Coronary artery (tissue), 2 donors: Measurements from ENCODE around the gene GUCA2A.
A peak's percentile ranks its signal among the peaks of the same experiment; 100 is the strongest.

ENCODE experiments used
- DNase-seq: peaks from one replicate; pipeline ENCODE4 v3.0.0-alpha.2; 2017; ENCODE audit warnings: low spot score
- H3K27ac ChIP-seq, 2 donors: fragments of 200-600 bp; sonication (generic); one replicate each; pipeline ENCODE4 v1.5.1; 2016 to 2019
- H3K4me3 ChIP-seq: fragments of 200-600 bp; sonication (generic); 2 replicates; pipeline ENCODE4 v1.5.1; 2016; ENCODE audit warnings: mild to moderate bottlenecking, moderate library complexity
- TF ChIP-seq, protein P1 (sequence below): fragments of 200-600 bp; sonication (generic); IDR thresholded peaks from one replicate; pipeline ENCODE4 v1.5.1; 2019; ENCODE audit warnings: antibody characterized with exemption

The GUCA2A gene

DNA sequence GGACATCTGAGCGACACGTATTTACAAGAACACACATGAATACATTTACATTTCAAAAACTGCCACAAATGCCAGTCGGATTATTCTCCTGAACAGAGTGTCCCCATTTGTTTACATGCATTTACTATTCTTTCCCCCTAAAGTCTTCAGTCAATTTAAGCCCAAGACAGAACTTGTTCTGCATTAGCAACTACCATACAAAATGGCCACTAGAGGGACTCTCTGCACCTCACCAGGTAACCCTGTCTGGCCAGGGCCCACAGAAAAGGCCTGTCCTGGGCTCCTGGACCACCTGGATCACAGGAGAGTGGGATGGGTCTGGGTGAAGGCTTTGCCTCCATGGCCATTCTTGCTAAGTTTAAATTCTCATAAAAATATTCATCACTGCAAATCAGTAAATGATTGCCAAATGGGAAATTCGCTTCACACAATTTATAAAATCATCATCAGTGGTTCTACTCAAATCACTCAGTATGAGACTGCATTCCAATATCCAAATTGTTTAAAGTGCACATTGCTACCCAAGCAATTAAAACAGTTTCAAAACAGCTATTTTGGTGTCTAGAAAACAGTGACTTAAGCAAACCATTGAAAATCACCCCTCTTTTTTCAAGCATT lies 12.5 kb upstream of the GUCA2A start:
- Histone ChIP-seq H3K27ac (no peak overlapping the region), H3K4me3 (no peak overlapping the region)
- DNase-seq: no peak
- TF ChIP-seq, protein P1, sequence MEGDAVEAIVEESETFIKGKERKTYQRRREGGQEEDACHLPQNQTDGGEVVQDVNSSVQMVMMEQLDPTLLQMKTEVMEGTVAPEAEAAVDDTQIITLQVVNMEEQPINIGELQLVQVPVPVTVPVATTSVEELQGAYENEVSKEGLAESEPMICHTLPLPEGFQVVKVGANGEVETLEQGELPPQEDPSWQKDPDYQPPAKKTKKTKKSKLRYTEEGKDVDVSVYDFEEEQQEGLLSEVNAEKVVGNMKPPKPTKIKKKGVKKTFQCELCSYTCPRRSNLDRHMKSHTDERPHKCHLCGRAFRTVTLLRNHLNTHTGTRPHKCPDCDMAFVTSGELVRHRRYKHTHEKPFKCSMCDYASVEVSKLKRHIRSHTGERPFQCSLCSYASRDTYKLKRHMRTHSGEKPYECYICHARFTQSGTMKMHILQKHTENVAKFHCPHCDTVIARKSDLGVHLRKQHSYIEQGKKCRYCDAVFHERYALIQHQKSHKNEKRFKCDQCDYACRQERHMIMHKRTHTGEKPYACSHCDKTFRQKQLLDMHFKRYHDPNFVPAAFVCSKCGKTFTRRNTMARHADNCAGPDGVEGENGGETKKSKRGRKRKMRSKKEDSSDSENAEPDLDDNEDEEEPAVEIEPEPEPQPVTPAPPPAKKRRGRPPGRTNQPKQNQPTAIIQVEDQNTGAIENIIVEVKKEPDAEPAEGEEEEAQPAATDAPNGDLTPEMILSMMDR: peak; percentile 30

- TF ChIP-seq, protein P1: no peak
- no peak for DNase-seq
- Histone ChIP-seq H3K4me3 (no peak overlapping the region), H3K27ac (no peak overlapping the region)
Measured at GRCh38 chr1:42175314-42176054, 10.9 kb upstream of the GUCA2A start.

DNA sequence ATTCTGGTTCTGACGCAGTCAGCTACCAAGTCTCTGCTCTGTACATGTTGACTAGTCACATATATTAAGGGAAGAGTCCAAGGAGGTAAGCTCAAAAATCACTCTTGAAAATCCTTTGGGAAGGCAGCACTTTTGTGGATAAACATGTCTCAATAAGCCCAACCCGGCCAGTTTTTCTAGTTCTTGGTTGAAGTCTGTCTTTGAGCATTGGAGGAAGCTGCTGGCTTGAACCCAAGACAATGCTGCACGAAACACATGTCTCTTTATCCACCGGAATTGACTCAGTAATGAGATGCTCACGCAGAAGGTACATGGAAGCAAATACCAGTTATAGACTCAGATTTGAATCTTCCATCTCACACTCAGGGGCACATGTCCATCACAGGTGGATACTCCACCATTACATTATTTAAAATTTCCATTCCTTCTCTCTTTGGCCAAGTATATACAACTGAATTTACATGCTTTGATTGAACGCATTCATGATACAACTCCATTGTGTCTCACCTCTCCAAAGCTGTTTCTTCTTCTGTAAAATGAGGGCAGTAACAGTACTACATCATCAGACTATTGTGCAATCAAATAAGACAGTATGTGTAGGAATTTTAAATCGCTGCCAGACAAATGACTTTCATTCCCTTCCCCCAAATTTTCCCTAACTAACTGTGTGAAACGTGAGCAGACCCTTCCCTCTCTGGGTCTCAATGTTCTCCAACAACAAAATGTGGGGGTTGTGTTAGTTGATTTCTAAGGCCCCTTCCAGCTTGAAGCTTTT lies 9.6 kb upstream of the GUCA2A start:
- no peak for DNase-seq
- no peak overlapping the region for H3K27ac ChIP-seq
- no peak overlapping the region for H3K4me3 ChIP-seq
- TF ChIP-seq, protein P1: no peak

DNA sequence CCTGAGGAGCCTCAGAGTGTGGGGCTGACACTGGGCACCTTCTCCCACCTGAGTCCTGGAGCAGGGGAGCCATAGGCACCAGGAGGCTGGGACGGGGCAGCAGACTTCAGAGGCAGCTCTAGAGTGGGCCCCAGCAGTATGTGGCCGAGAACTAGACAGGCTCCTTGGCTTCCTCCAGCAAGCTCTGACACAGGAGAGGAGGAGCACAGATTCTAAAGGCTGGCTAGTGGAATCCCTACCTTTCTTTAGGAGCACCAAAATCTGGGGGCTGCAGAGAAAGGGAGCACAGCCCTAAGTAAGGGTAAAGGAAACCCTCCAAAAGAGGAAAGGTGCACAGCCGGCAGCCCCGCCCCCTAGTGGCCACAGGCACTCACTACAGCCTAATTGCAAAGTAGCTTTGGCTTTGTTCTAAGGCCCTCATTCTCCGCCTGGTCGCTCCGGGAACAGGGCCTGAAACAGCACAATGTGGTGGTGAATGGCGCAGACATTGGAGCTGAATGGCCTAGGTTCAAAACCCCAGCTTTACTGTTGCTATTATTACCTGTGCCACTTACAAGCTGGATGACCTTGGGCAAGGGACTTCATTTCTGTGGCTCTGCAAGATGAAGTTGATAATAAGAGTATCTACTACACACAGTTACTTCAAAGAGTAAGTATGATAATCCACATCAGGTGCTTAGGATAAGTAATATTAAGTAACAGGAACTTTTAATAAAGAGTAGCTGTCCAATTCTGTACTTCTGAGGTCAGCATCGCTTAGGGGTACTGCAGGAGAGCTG lies 8.8 kb upstream of the GUCA2A start:
- TF ChIP-seq, protein P1: peak; percentile 97
- no peak overlapping the region for H3K27ac ChIP-seq
- DNase-seq: peak; percentile 73
- H3K4me3 ChIP-seq: no peak overlapping the region

DNA sequence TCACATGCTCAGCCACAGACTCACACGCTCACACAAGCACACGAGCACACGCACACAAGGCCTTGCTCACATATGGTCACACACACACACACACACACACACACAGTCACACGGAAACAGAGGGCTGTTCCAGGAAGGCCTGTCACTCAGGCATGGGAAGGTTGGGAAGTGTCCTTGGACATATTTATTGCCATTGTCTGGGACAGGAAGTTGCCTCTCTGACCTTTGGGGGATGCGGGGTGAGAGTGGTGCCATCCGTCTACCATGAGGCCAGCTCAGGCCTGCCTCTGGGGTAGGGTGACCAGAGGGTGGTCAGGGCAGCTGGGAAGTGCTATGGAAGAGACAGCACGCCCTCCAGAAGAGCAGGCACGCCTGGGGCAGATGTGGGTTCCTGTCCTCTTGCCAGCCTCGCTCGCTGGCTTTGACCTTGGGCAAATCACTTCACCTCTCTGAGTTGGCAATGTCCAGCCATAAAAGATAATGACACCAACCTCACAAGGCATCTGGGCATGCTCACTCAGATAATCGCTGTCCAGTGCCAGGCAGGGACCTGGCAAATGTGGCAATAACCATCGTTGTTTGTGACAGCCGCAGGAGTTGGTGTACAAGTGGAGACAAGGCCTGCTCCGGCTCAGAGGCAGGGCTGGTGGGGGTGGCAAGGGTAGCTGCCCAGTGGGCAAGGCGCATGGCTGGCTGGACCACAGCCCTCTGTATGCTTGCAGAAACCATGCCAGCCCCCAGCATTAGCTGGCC lies 8.0 kb upstream of the GUCA2A start:
- Histone ChIP-seq H3K27ac (peak overlapping the region in 1 of 2 donors; percentile 1), H3K4me3 (no peak overlapping the region)
- TF ChIP-seq, protein P1: no peak
- peak; percentile 63 for DNase-seq

- H3K4me3 ChIP-seq: no peak overlapping the region
- TF ChIP-seq, protein P1: no peak
- no peak for DNase-seq
- no peak overlapping the region for H3K27ac ChIP-seq
Measured at GRCh38 chr1:42171679-42172266, 7.2 kb upstream of the GUCA2A start.
